Measurements from ENCODE around the gene MED25.

The MED25 gene

GRCh38 chr19:49807904-49808675 is 10.0 kb upstream of the MED25 start:
- DNase-seq (ENCODE audit: low read depth in 2 of 2): no peak
- no peak for TF ChIP-seq CTCF (IDR thresholded peaks at IDR 0.05; ENCODE audit: low read depth, low read length)
- peak overlapping the region in 1 of 2 donors; percentile 60 for H3K4me3 ChIP-seq (replicated peaks in 1 of 2; ENCODE audit: low read depth in 2 of 2, low read length in 2 of 2)

- peak overlapping the region; percentile 60 to 66 for H3K4me3 ChIP-seq (replicated peaks in 1 of 2; ENCODE audit: low read depth in 2 of 2, low read length in 2 of 2)
- no peak for TF ChIP-seq CTCF (IDR thresholded peaks at IDR 0.05; ENCODE audit: low read depth, low read length)
- peak; percentile 79 to 91 for DNase-seq (ENCODE audit: low read depth in 2 of 2)
Measured at GRCh38 chr19:49808711-49809159, 9.4 kb upstream of the MED25 start.

- peak in 1 of 2 donors; percentile 19 for DNase-seq (ENCODE audit: low read depth in 2 of 2)
- H3K4me3 ChIP-seq (replicated peaks in 1 of 2; ENCODE audit: low read depth in 2 of 2, low read length in 2 of 2): peak overlapping the region; percentile 60 to 66
- TF ChIP-seq CTCF (IDR thresholded peaks at IDR 0.05; ENCODE audit: low read depth, low read length): no peak
Measured at GRCh38 chr19:49809160-49809940, 8.7 kb upstream of the MED25 start.

GRCh38 chr19:49809941-49810389 is 8.1 kb upstream of the MED25 start:
- no peak for DNase-seq (ENCODE audit: low read depth in 2 of 2)
- TF ChIP-seq CTCF (IDR thresholded peaks at IDR 0.05; ENCODE audit: low read depth, low read length): no peak
- H3K4me3 ChIP-seq (replicated peaks in 1 of 2; ENCODE audit: low read depth in 2 of 2, low read length in 2 of 2): no peak overlapping the region

GRCh38 chr19:49811328-49811727 is 6.8 kb upstream of the MED25 start:
- H3K4me3 ChIP-seq (replicated peaks in 1 of 2; ENCODE audit: low read depth in 2 of 2, low read length in 2 of 2): no peak overlapping the region
- TF ChIP-seq CTCF (IDR thresholded peaks at IDR 0.05; ENCODE audit: low read depth, low read length): no peak
- no peak for DNase-seq (ENCODE audit: low read depth in 2 of 2)

- TF ChIP-seq CTCF (IDR thresholded peaks at IDR 0.05; ENCODE audit: low read depth, low read length): no peak
- no peak for DNase-seq (ENCODE audit: low read depth in 2 of 2)
- peak overlapping the region; percentile 69 to 77 for H3K4me3 ChIP-seq (replicated peaks in 1 of 2; ENCODE audit: low read depth in 2 of 2, low read length in 2 of 2)
Measured at GRCh38 chr19:49812452-49812996, 5.6 kb upstream of the MED25 start.

Measured in cardiac fibroblast (primary cell).